NAMALWA (cell line): ENCODE data around the gene FBXL13.
"Not testable (repeated sequence)": the region's sequence is repeated elsewhere in the genome, so short reads cannot be mapped to it uniquely, and the experiment has no call there.

Experiments
- DNase-seq: peaks from one replicate; pipeline ENCODE4 v3.0.0-alpha.2; 2015; ENCODE audit warnings: low spot score

Gene FBXL13

GRCh38 chr7:103074519-103075336, at the start of gene FBXL13, which contains the start of gene ARMC10:
Gene FBXL13, minus strand, starts transcription at chr7:103074796.
Gene ARMC10, plus strand, starts transcription at chr7:103075140. Its CDS starts 133 bp downstream, at chr7:103075273.
- DNase-seq: peak; percentile 97

- no peak for DNase-seq
Observed at GRCh38 chr7:103123529-103123928, 48.9 kb upstream of the FBXL13 start.

GRCh38 chr7:103121641-103122040, 47.0 kb upstream of the FBXL13 start:
- DNase-seq: no peak

GRCh38 chr7:103120362-103120761, 45.8 kb upstream of the FBXL13 start:
- no peak for DNase-seq

GRCh38 chr7:103119791-103120291, 45.2 kb upstream of the FBXL13 start:
- DNase-seq: no peak

- no peak for DNase-seq
Observed at GRCh38 chr7:103117465-103117864, 42.9 kb upstream of the FBXL13 start.

- DNase-seq: no peak
Observed at GRCh38 chr7:103116991-103117390, 42.4 kb upstream of the FBXL13 start.

- DNase-seq: no peak
Observed at GRCh38 chr7:103116511-103116910, 41.9 kb upstream of the FBXL13 start.

- no peak for DNase-seq
Observed at GRCh38 chr7:103115771-103116170, 41.2 kb upstream of the FBXL13 start.

GRCh38 chr7:103114576-103115008, 40.0 kb upstream of the FBXL13 start:
- no peak for DNase-seq

GRCh38 chr7:103113164-103113563, 38.6 kb upstream of the FBXL13 start:
- DNase-seq: no peak

GRCh38 chr7:103106703-103107070, 32.1 kb upstream of the FBXL13 start:
- not testable (repeated sequence) for DNase-seq

- no peak for DNase-seq
Observed at GRCh38 chr7:103106005-103106702, 31.6 kb upstream of the FBXL13 start.

GRCh38 chr7:103101543-103101942, 26.9 kb upstream of the FBXL13 start:
- DNase-seq: no peak

GRCh38 chr7:103100348-103100747, 25.8 kb upstream of the FBXL13 start:
- DNase-seq: no peak

- no peak for DNase-seq
Observed at GRCh38 chr7:103097041-103097440, 22.4 kb upstream of the FBXL13 start.

- not testable (repeated sequence) for DNase-seq
Observed at GRCh38 chr7:103095558-103095957, 21.0 kb upstream of the FBXL13 start.

GRCh38 chr7:103094102-103094501, 19.5 kb upstream of the FBXL13 start:
- peak; percentile 47 for DNase-seq

- DNase-seq: no peak
Observed at GRCh38 chr7:103093429-103093828, 18.8 kb upstream of the FBXL13 start.

- not testable (repeated sequence) for DNase-seq
Observed at GRCh38 chr7:103092321-103092720, 17.7 kb upstream of the FBXL13 start.

GRCh38 chr7:103083210-103083609, 8.6 kb upstream of the FBXL13 start:
- no peak for DNase-seq

GRCh38 chr7:103082497-103082896, 7.9 kb upstream of the FBXL13 start:
- no peak for DNase-seq

GRCh38 chr7:103080923-103081322, 6.3 kb upstream of the FBXL13 start:
- DNase-seq: no peak
